ENCODE results near the gene MS4A10. TPM values are rescaled to one million over a fixed set of nuclear protein-coding genes. Genes with fewer than 3 reads are reported as not detected.

MS4A10 gene
- not detected for total RNA-seq

GRCh38 chr11:60785136-60785535, at the start of gene MS4A10:
MS4A10 (plus strand) TSS chr11:60785333; CDS start chr11:60790336, 5,003 bp downstream.
- no peak for DNase-seq
- no peak for ATAC-seq
- no peaks in the 10 kb centered on the region for H3K4me1 ChIP-seq
- H3K4me3 ChIP-seq: no peak within 1 kb of the TSS
- intact Hi-C loops (cut with DNase I): no loop called here
- WGBS, 2 donors: 58 to 67% methylated on average over 8 to 9 of the region's 9 CpGs
- no peak within 1 kb of the TSS for H3K27ac ChIP-seq
- no peaks in the 10 kb centered on the region for H3K27me3 ChIP-seq
- TF ChIP-seq CTCF (IDR thresholded peaks at IDR 0.05) (no peak), POLR2A (IDR thresholded peaks at IDR 0.05) (no peak)
- no peaks in the 10 kb centered on the region for H3K9me3 ChIP-seq
- H3K36me3 ChIP-seq (replicated peaks in 1 of 2; ENCODE audit: insufficient read depth in 1 of 2, low read depth in 2 of 2): no peaks in the 10 kb centered on the region

GRCh38 chr11:60739114-60739513, 46.0 kb upstream of the MS4A10 start:
- H3K4me1 ChIP-seq: peaks cover 5% of the 10 kb centered on the region
- no peaks in the 10 kb centered on the region for H3K36me3 ChIP-seq (replicated peaks in 1 of 2; ENCODE audit: insufficient read depth in 1 of 2, low read depth in 2 of 2)
- H3K4me3 ChIP-seq: no peak overlapping the region
- no peak overlapping the region for H3K27ac ChIP-seq
- 68 to 77% methylated on average over 7 of the region's 7 CpGs for WGBS, 2 donors
- TF ChIP-seq CTCF (IDR thresholded peaks at IDR 0.05): no peak
- no peak for TF ChIP-seq POLR2A (IDR thresholded peaks at IDR 0.05)
- ATAC-seq (no peak), DNase-seq (no peak)
- intact Hi-C loops (cut with DNase I): no loop called here
- no peaks in the 10 kb centered on the region for H3K27me3 ChIP-seq
- no peaks in the 10 kb centered on the region for H3K9me3 ChIP-seq

GRCh38 chr11:60740573-60740972, 44.6 kb upstream of the MS4A10 start:
- ATAC-seq (no peak), DNase-seq (no peak)
- Histone ChIP-seq H3K4me1 (peaks cover 5% of the 10 kb centered on the region), H3K36me3 (replicated peaks in 1 of 2; ENCODE audit: insufficient read depth in 1 of 2, low read depth in 2 of 2) (no peaks in the 10 kb centered on the region), H3K9me3 (no peaks in the 10 kb centered on the region), H3K27ac (no peak overlapping the region), H3K4me3 (no peak overlapping the region), H3K27me3 (no peaks in the 10 kb centered on the region)
- TF ChIP-seq POLR2A (IDR thresholded peaks at IDR 0.05) (no peak), CTCF (IDR thresholded peaks at IDR 0.05) (no peak)
- intact Hi-C loops (cut with DNase I): no loop called here

- intact Hi-C loops (cut with DNase I): no loop called here
These were observed 43.7 kb upstream of the MS4A10 start for GRCh38 chr11:60741421-60741820.

More at GRCh38 chr11:60741421-60741820, 43.7 kb upstream of the MS4A10 start:
- Histone ChIP-seq H3K4me3 (no peak overlapping the region), H3K9me3 (no peaks in the 10 kb centered on the region), H3K27me3 (no peaks in the 10 kb centered on the region), H3K36me3 (replicated peaks in 1 of 2; ENCODE audit: insufficient read depth in 1 of 2, low read depth in 2 of 2) (no peaks in the 10 kb centered on the region), H3K4me1 (peaks cover 5% of the 10 kb centered on the region), H3K27ac (no peak overlapping the region)
- DNase-seq (no peak), ATAC-seq (no peak)
- TF ChIP-seq POLR2A (IDR thresholded peaks at IDR 0.05): no peak
- no peak for TF ChIP-seq CTCF (IDR thresholded peaks at IDR 0.05)
- 89% methylated on average over 3 of the region's 3 CpGs for WGBS, 2 donors

All from body of pancreas (tissue), 4 donors.